Fibroblast of lung (primary cell): ENCODE results near the gene WASHC2A.

Experiments used
- EZH2 ChIP-seq: IDR thresholded peaks from 2 replicates; pipeline ENCODE4 v1.5.1; 2012; ENCODE audit warnings: low read length, control low read depth, mild to moderate bottlenecking; ENCODE audit errors: missing control alignments
- TF ChIP-seq, protein P1 (sequence below), 2 donors: IDR thresholded peaks in 1 of 2; conservative IDR thresholded peaks in 1 of 2; 1 replicate in 1 of 2; 2 replicates in 1 of 2; pipeline ENCODE4 v1.5.1; 2011 to 2012; ENCODE audit warnings: low read length in 2 of 2, control low read depth in 1 of 2, inconsistent platforms in 1 of 2, low read depth in 1 of 2, mild to moderate bottlenecking in 1 of 2

DNA sequence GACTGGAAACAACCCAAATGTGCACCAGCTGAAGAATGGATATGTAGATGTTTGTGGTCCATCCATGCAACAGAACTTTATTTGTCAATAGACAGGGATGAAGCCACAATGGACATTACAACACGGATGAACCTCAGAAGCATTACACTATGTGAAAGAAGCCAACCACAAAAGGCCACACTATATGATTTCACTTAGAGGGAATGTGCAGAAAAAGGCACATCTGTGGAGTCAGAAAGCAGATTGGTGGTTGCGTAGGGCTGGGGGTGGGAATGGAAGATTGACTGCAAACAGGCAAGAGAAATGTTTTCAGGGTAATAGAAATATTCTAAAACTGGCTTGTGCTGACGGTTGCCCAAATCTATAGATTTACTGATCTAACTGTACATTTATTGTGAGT, 34.3 kb upstream of the WASHC2A start:
- TF ChIP-seq, protein P1, sequence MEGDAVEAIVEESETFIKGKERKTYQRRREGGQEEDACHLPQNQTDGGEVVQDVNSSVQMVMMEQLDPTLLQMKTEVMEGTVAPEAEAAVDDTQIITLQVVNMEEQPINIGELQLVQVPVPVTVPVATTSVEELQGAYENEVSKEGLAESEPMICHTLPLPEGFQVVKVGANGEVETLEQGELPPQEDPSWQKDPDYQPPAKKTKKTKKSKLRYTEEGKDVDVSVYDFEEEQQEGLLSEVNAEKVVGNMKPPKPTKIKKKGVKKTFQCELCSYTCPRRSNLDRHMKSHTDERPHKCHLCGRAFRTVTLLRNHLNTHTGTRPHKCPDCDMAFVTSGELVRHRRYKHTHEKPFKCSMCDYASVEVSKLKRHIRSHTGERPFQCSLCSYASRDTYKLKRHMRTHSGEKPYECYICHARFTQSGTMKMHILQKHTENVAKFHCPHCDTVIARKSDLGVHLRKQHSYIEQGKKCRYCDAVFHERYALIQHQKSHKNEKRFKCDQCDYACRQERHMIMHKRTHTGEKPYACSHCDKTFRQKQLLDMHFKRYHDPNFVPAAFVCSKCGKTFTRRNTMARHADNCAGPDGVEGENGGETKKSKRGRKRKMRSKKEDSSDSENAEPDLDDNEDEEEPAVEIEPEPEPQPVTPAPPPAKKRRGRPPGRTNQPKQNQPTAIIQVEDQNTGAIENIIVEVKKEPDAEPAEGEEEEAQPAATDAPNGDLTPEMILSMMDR (conservative IDR thresholded peaks at IDR 0.05 in 1 of 2, IDR thresholded peaks at IDR 0.05 in 1 of 2; ENCODE audit: low read depth in 1 of 2, low read length in 2 of 2) = no peak
- no peak for TF ChIP-seq EZH2
